Central memory CD8-positive, alpha-beta T cell (primary cell): ENCODE results near the gene BSCL2.

ENCODE experiments used
- ATAC-seq: fragments of 150-1000 bp; cut with Tn5 transposase; replicated peaks from 2 replicates; pipeline ENCODE4 v1.10.0; 2022; ENCODE audit warnings: mild to moderate bottlenecking, moderate FRiP score, moderate number of reproducible peaks; ENCODE audit not compliant: poor library complexity, severe bottlenecking; ENCODE audit errors: extremely low read depth
- DNase-seq, 2 donors: peaks; one replicate each; pipeline ENCODE4 v3.0.0; 2021; ENCODE audit warnings: low spot score in 2 of 2
- H3K27ac Mint-ChIP-seq: one replicate; pipeline ENCODE4 v1.8.0; 2022; ENCODE audit warnings: low read depth, mild to moderate bottlenecking, moderate library complexity, mixed read lengths
- H3K27me3 Mint-ChIP-seq: one replicate; pipeline ENCODE4 v1.8.0; 2022; ENCODE audit warnings: mixed read lengths
- H3K36me3 Mint-ChIP-seq: one replicate; pipeline ENCODE4 v1.8.0; 2022; ENCODE audit warnings: mild to moderate bottlenecking, moderate library complexity, mixed read lengths; ENCODE audit not compliant: insufficient read depth
- H3K4me1 Mint-ChIP-seq: one replicate; pipeline ENCODE4 v1.8.0; 2022; ENCODE audit warnings: mixed read lengths
- H3K4me3 Mint-ChIP-seq: one replicate; pipeline ENCODE4 v1.8.0; 2022; ENCODE audit warnings: mild to moderate bottlenecking, moderate library complexity, mixed read lengths
- H3K9me3 Mint-ChIP-seq: one replicate; pipeline ENCODE4 v1.8.0; 2022; ENCODE audit warnings: mixed read lengths

BSCL2 gene

DNA sequence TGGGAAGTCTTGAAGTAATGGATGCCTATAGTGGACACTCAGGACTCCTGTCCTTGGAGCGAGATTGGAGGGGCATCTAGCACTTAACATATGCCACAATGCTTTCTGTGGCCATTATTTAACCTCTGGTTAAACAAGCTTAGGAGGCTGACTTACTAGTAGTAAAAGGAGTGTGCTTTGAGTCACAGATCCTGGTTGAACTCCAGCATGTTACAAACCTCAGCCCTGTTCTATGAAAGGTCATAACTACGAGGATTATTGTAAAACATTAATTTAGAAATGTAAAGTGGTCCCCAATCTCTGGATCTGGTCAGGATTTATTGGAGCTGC is 34.1 kb downstream of the BSCL2 start:
- H3K36me3 Mint-ChIP-seq, result peaks cover 29% of the 10 kb centered on the region
- no peak overlapping the region for H3K4me3 Mint-ChIP-seq
- no peaks in the 10 kb centered on the region for H3K9me3 Mint-ChIP-seq
- H3K4me1 Mint-ChIP-seq, result peaks cover 38% of the 10 kb centered on the region
- ATAC-seq (no peak), DNase-seq (no peak)
- no peaks in the 10 kb centered on the region for H3K27me3 Mint-ChIP-seq
- no peak overlapping the region for H3K27ac Mint-ChIP-seq

DNA sequence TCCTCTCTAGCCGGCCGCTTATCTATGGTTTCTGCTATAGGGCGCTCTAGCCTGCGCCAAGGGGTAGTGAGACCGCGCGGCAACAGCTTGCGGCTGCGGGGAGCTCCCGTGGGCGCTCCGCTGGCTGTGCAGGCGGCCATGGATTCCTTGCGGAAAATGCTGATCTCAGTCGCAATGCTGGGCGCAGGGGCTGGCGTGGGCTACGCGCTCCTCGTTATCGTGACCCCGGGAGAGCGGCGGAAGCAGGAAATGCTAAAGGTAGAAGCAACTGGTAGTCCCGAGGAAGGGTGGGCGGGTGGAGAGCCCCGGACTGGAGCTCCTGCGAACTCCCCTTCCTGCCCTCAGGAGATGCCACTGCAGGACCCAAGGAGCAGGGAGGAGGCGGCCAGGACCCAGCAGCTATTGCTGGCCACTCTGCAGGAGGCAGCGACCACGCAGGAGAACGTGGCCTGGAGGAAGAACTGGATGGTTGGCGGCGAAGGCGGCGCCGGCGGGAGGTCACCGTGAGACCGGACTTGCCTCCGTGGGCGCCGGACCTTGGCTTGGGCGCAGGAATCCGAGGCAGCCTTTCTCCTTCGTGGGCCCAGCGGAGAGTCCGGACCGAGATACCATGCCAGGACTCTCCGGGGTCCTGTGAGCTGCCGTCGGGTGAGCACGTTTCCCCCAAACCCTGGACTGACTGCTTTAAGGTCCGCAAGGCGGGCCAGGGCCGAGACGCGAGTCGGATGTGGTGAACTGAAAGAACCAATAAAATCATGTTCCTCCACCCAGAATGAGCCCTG is 35.4 kb downstream of the BSCL2 start, which contains the start of the genes LBHD1 and UQCC3:
LBHD1 (minus strand) TSS at position 660 of the 782 bp plus-strand sequence. CDS start 2,236 bp downstream, outside the sequence.
UQCC3 (plus strand) TSS at position 66 of the 782 bp plus-strand sequence; CDS start at position 139, 73 bp downstream.
- Mint-ChIP-seq H3K27ac (peak within 1 kb of the TSS; percentile 94), H3K36me3 (peaks cover 31% of the 10 kb centered on the region), H3K9me3 (no peaks in the 10 kb centered on the region), H3K27me3 (no peaks in the 10 kb centered on the region), H3K4me3 (peak within 1 kb of the TSS; percentile 98), H3K4me1 (peaks cover 33% of the 10 kb centered on the region)
- ATAC-seq, result peak; percentile 88
- peak; percentile 44 to 56 for DNase-seq

DNA sequence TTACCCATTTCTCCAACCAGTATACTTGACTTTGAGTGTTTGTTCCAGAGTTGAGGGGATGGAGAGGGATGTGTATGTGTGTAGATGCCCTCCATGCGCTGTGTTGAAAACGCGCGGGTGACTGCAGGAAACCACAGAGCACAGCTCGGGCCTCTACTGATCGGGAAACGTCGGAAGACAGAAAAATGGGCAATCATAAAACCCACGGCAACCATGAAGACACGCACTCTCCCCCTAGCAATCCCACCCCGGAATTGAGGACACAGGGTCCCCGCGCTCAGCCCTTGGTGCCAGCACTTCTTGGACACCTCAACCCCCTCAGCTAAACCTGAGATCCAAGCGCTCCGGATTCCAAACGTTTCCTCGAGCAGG is 36.0 kb downstream of the BSCL2 start:
- Mint-ChIP-seq H3K4me1 (peaks cover 33% of the 10 kb centered on the region), H3K4me3 (peak overlapping the region; percentile 98), H3K9me3 (no peaks in the 10 kb centered on the region), H3K27ac (peak overlapping the region; percentile 94), H3K36me3 (peaks cover 34% of the 10 kb centered on the region), H3K27me3 (no peaks in the 10 kb centered on the region)
- ATAC-seq (peak; percentile 37), DNase-seq (no peak)

DNA sequence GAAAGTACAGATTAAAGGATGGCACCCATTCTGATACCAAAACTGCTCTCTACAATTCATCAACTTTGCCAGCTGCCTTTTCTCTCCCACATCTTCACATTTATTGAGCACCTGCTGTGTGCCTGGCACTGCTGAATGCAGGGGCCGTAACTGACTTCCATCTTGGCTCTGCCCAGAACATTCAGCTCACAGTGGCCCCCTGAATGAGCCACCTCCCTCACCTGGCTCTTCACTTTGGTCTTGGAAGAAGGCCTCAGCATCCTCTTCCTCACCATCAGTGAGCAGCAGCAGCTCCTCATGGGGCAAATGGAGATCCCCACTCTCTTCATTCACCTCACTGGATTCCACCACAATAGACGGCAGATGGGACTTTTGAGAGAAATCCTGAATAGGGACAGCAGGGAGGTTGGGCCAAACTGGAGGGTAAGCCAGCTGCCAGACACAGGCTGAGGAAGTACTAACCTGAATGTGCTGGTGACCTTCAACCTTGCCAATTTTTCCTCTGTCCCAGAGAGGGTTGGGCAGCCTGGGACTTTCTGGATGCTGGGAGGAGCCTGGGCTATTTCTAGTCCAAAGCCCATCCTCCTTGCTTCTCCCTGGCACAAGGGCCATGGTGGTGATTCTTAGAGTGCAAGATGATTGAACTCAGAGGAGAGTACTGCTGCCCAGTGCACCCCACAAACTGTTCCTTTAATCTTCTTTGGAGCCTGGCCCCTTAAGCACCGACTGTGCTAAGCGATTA is 37.6 kb downstream of the BSCL2 start:
- no peak for DNase-seq
- ATAC-seq, result no peak
- Mint-ChIP-seq H3K36me3 (peaks cover 34% of the 10 kb centered on the region), H3K4me3 (no peak overlapping the region), H3K27ac (peak overlapping the region; percentile 10), H3K4me1 (peaks cover 34% of the 10 kb centered on the region), H3K27me3 (no peaks in the 10 kb centered on the region), H3K9me3 (no peaks in the 10 kb centered on the region)

DNA sequence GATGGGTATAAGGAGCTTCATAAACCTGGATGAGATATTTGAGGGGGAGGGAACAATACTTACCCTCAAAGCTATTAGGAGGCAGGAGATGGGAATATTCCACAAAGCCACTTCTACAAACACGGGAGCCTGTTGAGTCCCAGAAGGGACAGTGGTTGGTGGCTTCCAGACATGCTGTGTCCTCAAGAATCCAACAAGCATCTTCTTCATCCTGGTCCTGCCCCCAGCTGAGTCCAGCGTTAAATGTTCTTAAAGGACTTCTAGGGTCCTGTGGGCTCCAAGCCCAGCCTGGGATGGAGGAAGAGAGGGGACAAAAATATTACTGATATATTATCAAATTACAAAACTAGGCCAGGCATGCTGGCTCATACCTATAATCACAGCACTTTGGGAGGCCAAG is 39.8 kb downstream of the BSCL2 start:
- Mint-ChIP-seq H3K27ac (no peak overlapping the region), H3K4me3 (no peak overlapping the region), H3K36me3 (peaks cover 36% of the 10 kb centered on the region), H3K4me1 (peaks cover 42% of the 10 kb centered on the region), H3K27me3 (no peaks in the 10 kb centered on the region), H3K9me3 (no peaks in the 10 kb centered on the region)
- ATAC-seq (no peak), DNase-seq (no peak)

DNA sequence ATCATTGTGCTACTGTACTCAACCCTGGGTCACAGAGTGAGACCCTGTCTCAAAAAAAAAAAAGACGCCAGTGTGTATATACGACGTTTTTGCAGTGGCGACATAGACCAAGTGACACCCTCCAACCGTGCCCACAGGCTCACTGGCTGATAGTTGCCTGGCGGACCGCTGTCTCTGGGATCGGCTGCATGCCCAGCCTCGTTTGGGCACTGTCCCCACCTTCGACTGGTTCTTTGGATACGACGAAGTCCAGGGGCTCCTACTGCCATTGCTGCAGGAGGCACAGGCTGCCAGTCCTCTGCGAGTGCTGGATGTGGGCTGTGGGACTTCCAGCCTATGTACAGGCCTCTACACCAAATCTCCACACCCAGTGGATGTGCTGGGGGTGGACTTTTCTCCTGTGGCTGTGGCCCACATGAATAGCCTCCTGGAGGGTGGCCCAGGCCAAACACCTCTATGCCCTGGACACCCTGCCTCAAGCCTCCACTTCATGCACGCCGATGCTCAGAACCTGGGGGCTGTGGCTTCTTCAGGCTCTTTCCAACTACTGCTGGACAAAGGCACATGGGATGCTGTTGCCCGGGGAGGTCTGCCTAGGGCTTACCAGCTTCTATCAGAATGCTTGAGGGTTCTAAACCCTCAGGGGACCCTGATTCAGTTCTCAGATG is 40.8 kb downstream of the BSCL2 start:
- Mint-ChIP-seq H3K4me1 (peaks cover 39% of the 10 kb centered on the region), H3K27ac (peak overlapping the region; percentile 95), H3K4me3 (peak overlapping the region; percentile 94), H3K9me3 (no peaks in the 10 kb centered on the region), H3K36me3 (peaks cover 29% of the 10 kb centered on the region), H3K27me3 (no peaks in the 10 kb centered on the region)
- ATAC-seq, result no peak
- no peak for DNase-seq

DNA sequence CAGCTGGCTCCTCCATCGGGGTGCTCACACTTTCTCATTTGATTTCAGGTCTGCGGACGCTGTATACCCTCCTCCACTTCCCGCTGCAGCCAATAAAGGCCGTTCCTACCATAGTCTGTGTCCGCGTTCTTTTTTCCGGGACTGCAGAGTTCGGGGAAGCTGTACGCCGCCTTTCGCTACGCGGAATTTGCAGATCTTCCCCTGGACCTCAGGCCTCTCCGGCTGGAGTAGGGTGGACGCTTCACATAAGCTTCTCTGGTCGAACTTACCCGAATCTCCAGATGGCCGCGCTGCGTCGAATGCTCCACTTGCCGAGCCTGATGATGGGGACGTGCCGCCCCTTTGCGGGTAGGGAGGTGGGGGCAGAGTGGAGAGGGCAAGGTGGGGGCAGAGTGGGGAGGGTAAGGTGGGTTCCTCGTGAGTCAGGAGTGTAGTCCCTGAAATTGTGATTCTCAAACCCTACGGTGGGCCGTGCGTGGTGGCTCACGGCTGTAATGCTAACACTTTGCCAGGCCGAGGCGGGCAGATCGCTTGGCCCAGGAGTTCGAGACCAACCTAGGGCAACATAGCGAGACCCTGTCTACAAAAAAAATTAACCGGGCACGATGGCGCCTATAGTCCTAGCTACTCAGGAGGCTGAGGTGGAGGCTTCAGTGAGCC is 41.5 kb downstream of the BSCL2 start:
- Mint-ChIP-seq H3K27me3 (no peaks in the 10 kb centered on the region), H3K9me3 (no peaks in the 10 kb centered on the region), H3K27ac (peak overlapping the region; percentile 95), H3K4me3 (peak overlapping the region; percentile 94), H3K4me1 (peaks cover 33% of the 10 kb centered on the region), H3K36me3 (peaks cover 27% of the 10 kb centered on the region)
- DNase-seq (peak in 1 of 2 donors; percentile 39), ATAC-seq (peak; percentile 44)

DNA sequence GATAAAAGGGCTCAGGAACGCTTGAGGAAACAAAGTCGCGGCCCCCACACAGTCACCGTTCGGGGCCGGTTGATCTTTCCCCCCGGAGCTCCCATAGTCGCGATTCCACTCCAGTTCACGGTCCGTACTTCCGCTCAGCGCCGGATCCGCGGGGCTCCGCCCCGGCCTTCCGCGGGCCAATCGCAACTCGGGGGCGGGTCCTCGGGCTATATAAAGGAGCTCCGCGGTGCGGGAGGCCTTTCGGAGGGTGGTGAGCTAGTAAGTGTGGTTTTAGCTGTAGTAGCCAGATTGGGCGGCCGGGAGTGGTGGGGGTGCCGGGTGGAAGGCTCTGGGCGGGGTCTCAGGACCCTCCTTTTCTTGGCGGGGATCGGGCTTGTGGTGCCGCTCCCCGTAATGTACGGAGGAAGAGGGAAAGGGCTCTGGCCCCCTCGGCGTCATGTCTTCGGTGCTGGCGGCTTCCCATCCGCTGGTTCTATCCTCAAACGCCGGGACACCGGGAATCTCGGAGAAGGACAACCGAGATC is 42.1 kb downstream of the BSCL2 start, which contains the start of the genes C11orf98 and CSKMT:
C11orf98 (minus strand) TSS at position 136 of the 524 bp plus-strand sequence; CDS start at position 95, 41 bp downstream.
CSKMT (plus strand) TSS at position 238 of the 524 bp plus-strand sequence. CDS start 568 bp downstream, outside the sequence.
- Mint-ChIP-seq H3K9me3 (no peaks in the 10 kb centered on the region), H3K27me3 (no peaks in the 10 kb centered on the region), H3K4me1 (peaks cover 29% of the 10 kb centered on the region), H3K27ac (peak within 1 kb of the TSS; percentile 95), H3K4me3 (peak within 1 kb of the TSS; percentile 94), H3K36me3 (peaks cover 27% of the 10 kb centered on the region)
- peak; percentile 92 for ATAC-seq
- DNase-seq, result peak; percentile 94 to 96

DNA sequence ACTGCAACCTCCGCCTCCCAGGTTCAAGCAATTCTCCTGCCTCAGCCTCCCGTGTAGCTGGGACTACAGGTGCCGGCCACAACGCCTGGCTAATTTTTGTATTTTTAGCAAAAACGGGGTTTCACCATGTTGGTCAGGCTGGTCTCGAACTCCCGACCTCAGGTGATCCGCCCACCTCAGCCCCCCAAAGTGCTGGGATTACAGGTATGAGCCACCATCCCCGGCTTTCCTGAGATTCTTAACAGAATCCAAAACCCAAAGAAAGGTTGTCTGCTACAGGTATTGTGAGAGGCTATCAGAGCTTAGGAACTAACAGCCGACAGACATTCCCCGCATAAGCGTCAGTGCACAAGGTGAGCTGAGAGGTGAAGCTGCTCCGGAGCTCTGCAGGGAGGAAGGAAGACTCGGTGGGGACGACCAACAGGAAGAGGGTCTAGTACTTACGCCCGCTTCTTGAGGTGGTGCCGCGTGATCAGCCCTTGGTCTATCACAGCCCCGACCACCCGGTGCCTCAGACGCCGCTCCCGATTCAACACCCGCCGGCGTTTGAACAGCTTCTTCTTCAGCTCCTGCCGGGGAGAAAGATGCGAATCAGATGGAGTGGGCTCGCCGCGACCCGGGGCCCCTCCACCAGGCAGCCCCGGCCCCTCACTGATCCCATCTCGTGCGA is 42.7 kb downstream of the BSCL2 start:
- Mint-ChIP-seq H3K4me3 (peak overlapping the region; percentile 94), H3K27ac (peak overlapping the region; percentile 95), H3K27me3 (no peaks in the 10 kb centered on the region), H3K9me3 (no peaks in the 10 kb centered on the region), H3K4me1 (peaks cover 29% of the 10 kb centered on the region), H3K36me3 (peaks cover 27% of the 10 kb centered on the region)
- ATAC-seq (peak; percentile 60), DNase-seq (no peak)

DNA sequence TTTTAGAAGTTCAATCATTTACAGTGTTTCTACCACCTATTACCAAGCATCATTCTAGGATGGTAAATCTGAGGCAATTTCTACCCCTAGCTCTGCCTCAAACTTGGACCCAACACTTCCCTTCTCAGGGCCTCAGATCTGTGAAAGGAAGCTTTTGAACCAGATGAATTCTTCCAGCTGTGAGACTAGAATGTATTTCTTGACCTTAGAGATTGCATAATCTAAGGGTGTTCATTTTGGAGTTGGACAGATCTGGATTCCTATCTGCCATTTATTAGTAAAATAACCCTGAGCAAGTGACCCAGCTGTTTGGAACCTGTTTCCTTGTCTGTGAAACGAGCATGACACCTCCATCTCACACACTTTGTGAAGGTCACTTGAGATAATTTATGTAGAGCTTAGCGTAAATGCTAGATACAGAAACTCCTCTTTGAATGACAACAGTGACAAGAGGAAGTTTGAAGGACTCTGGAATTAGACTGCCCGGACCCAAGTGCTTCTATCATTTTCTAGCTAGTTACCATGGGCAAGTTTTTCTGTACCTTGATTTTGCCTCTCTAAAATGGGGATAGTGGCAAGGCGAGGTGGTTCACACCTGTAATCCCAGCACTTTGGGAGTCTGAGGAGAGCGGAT is 50.3 kb downstream of the BSCL2 start:
- Mint-ChIP-seq H3K4me3 (no peak overlapping the region), H3K4me1 (peaks cover 14% of the 10 kb centered on the region), H3K36me3 (peaks cover 29% of the 10 kb centered on the region), H3K27me3 (no peaks in the 10 kb centered on the region), H3K9me3 (no peaks in the 10 kb centered on the region), H3K27ac (no peak overlapping the region)
- no peak for ATAC-seq
- DNase-seq, result no peak

DNA sequence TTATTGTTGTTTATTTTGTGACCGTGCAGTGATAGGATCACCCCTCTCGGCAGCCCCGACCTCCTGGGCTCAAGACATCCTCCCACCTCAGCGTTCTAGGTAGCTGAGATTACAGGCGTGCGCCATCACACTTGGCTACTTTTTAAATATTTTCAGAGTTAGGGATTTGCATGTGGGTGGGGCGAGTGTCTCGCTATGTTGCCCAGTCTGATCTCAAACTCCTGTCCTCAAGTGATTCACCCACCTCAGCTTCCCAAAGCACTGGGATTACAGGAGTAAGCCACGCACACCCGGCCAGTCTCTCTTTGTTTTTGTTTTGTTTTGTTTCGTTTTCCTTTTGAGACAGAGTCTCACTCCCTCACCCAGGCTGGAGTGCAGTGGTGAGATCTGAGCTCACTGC is 52.9 kb downstream of the BSCL2 start:
- Mint-ChIP-seq H3K4me1 (peaks cover 17% of the 10 kb centered on the region), H3K9me3 (no peaks in the 10 kb centered on the region), H3K27ac (peak overlapping the region; percentile 100), H3K36me3 (peaks cover 34% of the 10 kb centered on the region), H3K4me3 (peak overlapping the region; percentile 93), H3K27me3 (no peaks in the 10 kb centered on the region)
- ATAC-seq (no peak), DNase-seq (no peak)
